ENCODE data around the gene ALG13.
"Not testable (repeated sequence)": the region's sequence is repeated elsewhere in the genome, so short reads cannot be mapped to it uniquely, and the experiment has no call there.

Gene ALG13

DNA sequence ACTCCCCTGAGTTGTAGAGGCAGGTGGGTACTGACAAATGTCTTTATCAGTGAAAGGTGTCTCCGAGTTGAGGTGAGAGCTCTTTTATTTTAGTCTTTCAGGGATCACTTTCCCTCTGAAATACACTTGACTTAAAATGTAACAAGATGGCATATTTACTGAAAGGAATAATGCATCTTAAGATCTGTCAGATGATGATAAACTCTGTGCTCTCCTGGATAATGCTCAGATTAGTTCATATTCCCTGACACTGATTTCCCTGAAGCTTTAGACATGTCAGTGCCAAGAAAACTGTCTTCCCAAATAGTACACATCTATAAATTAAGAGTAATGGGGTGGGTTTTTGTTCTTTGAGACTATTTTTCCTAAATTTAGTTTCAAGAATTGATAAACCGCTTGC, 75.5 kb downstream of the ALG13 start:
- no peak for TF ChIP-seq CTCF (conservative IDR thresholded peaks at IDR 0.05; ENCODE audit: low read depth, low read length)
- no peak overlapping the region for H3K4me3 ChIP-seq (ENCODE audit: low read length)
- DNase-seq (ENCODE audit: low read depth): no peak

DNA sequence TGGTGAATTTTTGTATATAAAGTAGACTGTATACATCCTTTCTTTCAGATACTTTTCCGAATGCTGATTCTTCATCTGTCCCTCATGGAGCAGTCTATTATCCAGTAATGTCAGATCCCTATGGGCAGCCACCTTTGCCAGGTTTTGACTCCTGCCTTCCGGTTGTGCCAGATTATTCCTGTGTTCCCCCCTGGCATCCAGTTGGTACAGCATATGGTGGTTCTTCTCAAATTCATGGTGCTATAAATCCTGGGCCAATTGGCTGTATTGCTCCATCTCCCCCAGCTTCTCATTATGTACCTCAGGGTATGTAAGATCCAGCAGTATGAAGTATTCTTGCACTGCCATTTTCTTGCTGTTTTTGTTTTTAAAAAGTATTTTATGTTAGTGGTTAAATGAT, 78.7 kb downstream of the ALG13 start:
- DNase-seq (ENCODE audit: low read depth): no peak
- no peak for TF ChIP-seq CTCF (conservative IDR thresholded peaks at IDR 0.05; ENCODE audit: low read depth, low read length)
- no peak overlapping the region for H3K4me3 ChIP-seq (ENCODE audit: low read length)

DNA sequence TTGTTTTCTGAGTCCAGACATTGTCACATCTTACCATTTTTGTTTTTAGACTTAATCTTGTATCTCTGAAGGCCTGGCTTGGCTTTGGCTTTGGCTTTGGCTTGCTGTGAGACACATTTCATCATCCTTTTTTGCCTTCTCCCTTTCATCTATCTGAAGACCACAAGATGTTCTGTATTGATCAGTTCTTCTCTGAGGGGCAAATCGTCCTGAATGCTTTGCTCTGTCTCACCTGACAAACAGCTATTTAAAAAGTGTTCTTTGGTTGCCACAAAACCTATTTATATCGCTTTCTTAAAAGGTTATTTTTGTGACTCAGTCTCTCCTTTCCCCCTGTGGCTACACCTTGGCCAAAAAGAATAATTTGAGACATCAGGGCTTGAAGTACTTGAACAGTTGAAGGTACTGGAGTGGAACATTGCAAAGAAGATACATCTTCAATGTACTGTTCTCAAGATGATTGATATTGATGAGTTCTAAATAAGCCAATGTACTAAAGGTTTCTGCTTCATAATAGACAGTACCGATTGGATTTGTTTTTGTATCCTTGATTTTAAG, 80.7 kb downstream of the ALG13 start:
- TF ChIP-seq CTCF (conservative IDR thresholded peaks at IDR 0.05; ENCODE audit: low read depth, low read length): no peak

GRCh38 chrX:111778591-111778990, 97.6 kb downstream of the ALG13 start:
- no peak for TF ChIP-seq CTCF (conservative IDR thresholded peaks at IDR 0.05; ENCODE audit: low read depth, low read length)
- H3K4me3 ChIP-seq (ENCODE audit: low read length): no peak overlapping the region
- DNase-seq (ENCODE audit: low read depth): no peak

More for the DNA sequence above, 80.7 kb downstream of the ALG13 start:
- no peak overlapping the region for H3K4me3 ChIP-seq (ENCODE audit: low read length)
- DNase-seq (ENCODE audit: low read depth): no peak

- no peak for TF ChIP-seq CTCF (conservative IDR thresholded peaks at IDR 0.05; ENCODE audit: low read depth, low read length)
- H3K4me3 ChIP-seq (ENCODE audit: low read length): no peak overlapping the region
- DNase-seq (ENCODE audit: low read depth): no peak
Measured at GRCh38 chrX:111779582-111779981, 98.6 kb downstream of the ALG13 start.

DNA sequence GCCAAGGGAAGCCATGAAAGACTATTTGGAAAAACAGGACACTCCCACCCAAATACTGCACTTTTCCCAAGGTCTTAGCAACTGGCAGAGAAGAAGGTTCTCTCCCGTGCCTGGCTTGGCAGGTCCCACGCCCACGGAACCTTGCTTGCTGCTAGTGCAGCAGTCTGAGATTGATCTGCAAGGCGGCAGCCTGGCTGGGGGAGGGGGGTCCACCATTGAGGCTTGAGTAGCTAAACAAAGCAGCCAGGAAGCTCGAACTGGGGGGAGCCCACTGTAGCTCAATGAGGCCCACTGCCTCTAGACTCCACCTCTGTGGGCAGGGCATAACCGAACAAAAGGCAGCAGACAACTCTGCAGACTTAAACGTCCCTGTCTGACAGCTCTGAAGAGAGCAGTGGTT, 103.7 kb downstream of the ALG13 start:
- DNase-seq (ENCODE audit: low read depth): no peak
- no peak overlapping the region for H3K4me3 ChIP-seq (ENCODE audit: low read length)
- no peak for TF ChIP-seq CTCF (conservative IDR thresholded peaks at IDR 0.05; ENCODE audit: low read depth, low read length)

- H3K4me3 ChIP-seq (ENCODE audit: low read length); DNase-seq (ENCODE audit: low read depth): not testable (repeated sequence)
Measured at GRCh38 chrX:111790054-111790453, 109.1 kb downstream of the ALG13 start.

All from retinal pigment epithelial cell (primary cell).